ENCODE measurements around the gene C1QTNF5.
A peak's percentile ranks its signal among the peaks of the same experiment; 100 is the strongest.

C1QTNF5 gene

GRCh38 chr11:119322360-119322739 lies 18.3 kb downstream of the C1QTNF5 start:
- peak overlapping the region; percentile 54 for H3K4me2 ChIP-seq
- no peaks in the 10 kb centered on the region for H3K36me3 ChIP-seq (ENCODE audit: insufficient read depth)
- H3K4me1 ChIP-seq (ENCODE audit: low read depth, poor library complexity, severe bottlenecking) = peaks cover 7% of the 10 kb centered on the region
- H3K4me3 ChIP-seq (IDR thresholded peaks at IDR 0.05; ENCODE audit: insufficient read depth, low read depth, low read length) = no peak overlapping the region
- TF ChIP-seq CTCF (conservative IDR thresholded peaks at IDR 0.05; ENCODE audit: low read depth, low read length) = no peak
- H2AFZ ChIP-seq (ENCODE audit: low read depth) = peak overlapping the region; percentile 61; the same call in 1 of the 2 replicates
- H4K20me1 ChIP-seq (ENCODE audit: insufficient read depth) = no peaks in the 10 kb centered on the region
- no peaks in the 10 kb centered on the region for H3K27me3 ChIP-seq (ENCODE audit: insufficient read depth, low read depth)
- H3K79me2 ChIP-seq (ENCODE audit: insufficient read depth, low read depth) = no peaks in the 10 kb centered on the region
- no peak overlapping the region; the same call in 1 of the 2 replicates for H3K9ac ChIP-seq
- H3K27ac ChIP-seq = no peak overlapping the region

DNA sequence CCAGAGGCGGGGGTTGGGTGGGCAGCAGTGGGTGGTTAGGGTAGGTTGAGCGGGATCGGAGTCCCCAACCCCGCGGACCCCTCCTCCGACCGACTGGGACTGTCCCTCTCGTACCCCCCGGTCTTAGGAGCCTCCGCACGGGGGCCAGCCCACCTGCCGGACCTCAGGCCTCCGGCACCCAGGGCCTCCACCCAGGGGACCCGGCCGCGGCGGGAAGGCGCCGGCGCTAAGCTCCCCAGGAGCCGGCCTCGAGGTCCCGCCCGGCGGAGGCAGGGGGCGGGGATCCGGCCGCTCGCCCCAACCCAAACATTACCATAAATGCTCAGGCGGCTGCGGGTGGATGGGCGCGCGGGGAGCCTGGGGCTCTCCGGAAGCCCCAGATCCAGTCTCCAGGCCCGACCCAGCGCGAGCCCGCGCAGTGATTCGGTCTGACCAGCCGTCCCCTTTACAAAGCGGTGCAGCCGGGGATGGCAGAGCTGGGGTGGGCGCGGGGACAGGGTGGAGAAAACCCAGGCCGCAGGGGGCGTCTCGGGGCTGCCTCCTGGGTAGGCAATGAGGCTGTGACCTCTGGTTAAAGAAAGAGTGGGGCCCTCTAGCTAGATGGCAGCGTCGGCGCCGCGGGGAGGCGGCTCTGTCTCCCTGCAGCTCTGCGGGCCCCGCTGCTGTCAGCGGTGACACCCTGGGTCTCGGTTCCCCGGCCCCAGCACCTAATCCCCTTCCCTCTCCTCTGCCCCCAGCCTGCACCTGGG lies 19.7 kb downstream of the C1QTNF5 start:
- Histone ChIP-seq H3K4me3 (IDR thresholded peaks at IDR 0.05; ENCODE audit: insufficient read depth, low read depth, low read length) (no peak overlapping the region), H3K4me1 (ENCODE audit: low read depth, poor library complexity, severe bottlenecking) (peaks cover 7% of the 10 kb centered on the region), H3K27me3 (ENCODE audit: insufficient read depth, low read depth) (no peaks in the 10 kb centered on the region; the same call in 1 of the 2 replicates), H3K79me2 (ENCODE audit: insufficient read depth, low read depth) (no peaks in the 10 kb centered on the region), H3K27ac (peak overlapping the region; percentile 58), H3K4me2 (peak overlapping the region; percentile 54), H3K9ac (peak overlapping the region; percentile 52; the same call in 1 of the 2 replicates), H3K36me3 (ENCODE audit: insufficient read depth) (no peaks in the 10 kb centered on the region), H4K20me1 (ENCODE audit: insufficient read depth) (no peaks in the 10 kb centered on the region), H2AFZ (ENCODE audit: low read depth) (peak overlapping the region; percentile 61)
- TF ChIP-seq CTCF (conservative IDR thresholded peaks at IDR 0.05; ENCODE audit: low read depth, low read length) = no peak

DNA sequence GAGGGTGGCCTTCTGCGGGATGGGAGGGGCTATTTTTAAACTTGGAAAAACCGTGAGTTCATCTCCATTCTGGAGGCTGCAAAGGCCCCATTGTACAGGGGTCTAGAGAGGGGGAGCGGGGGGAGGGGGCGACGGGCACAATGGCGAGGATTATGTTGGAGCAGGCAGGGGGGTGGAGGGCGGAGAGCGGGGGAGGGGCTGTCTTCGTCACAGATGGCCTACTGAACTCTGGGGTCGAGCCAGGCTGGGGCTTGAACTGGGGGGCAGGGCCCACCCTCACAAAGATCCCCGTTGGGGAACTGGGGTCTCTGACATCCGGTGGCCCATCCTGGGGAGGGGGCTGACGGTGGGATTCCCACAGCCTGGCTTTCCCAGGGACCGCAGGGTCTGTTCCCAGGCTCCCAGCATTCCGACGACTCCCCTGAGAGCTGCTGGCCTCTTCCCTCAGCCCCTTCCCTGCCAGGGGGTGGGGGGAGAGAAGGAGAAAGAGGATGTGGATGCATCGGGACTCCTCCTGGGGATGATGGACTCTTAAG lies 20.4 kb downstream of the C1QTNF5 start:
- H3K27me3 ChIP-seq (ENCODE audit: insufficient read depth, low read depth) = no peaks in the 10 kb centered on the region; the same call in 1 of the 2 replicates
- no peak overlapping the region for H3K4me3 ChIP-seq (IDR thresholded peaks at IDR 0.05; ENCODE audit: insufficient read depth, low read depth, low read length)
- no peaks in the 10 kb centered on the region for H3K79me2 ChIP-seq (ENCODE audit: insufficient read depth, low read depth)
- H3K27ac ChIP-seq = no peak overlapping the region
- TF ChIP-seq CTCF (conservative IDR thresholded peaks at IDR 0.05; ENCODE audit: low read depth, low read length) = no peak
- no peak overlapping the region for H3K4me2 ChIP-seq
- peaks cover 7% of the 10 kb centered on the region for H3K4me1 ChIP-seq (ENCODE audit: low read depth, poor library complexity, severe bottlenecking)
- no peaks in the 10 kb centered on the region for H3K36me3 ChIP-seq (ENCODE audit: insufficient read depth)
- H4K20me1 ChIP-seq (ENCODE audit: insufficient read depth) = no peaks in the 10 kb centered on the region
- peak overlapping the region; percentile 52; the same call in 1 of the 2 replicates for H3K9ac ChIP-seq
- H2AFZ ChIP-seq (ENCODE audit: low read depth) = no peak overlapping the region

- Histone ChIP-seq H3K27ac (no peak overlapping the region), H3K79me2 (ENCODE audit: insufficient read depth, low read depth) (no peaks in the 10 kb centered on the region), H3K4me3 (IDR thresholded peaks at IDR 0.05; ENCODE audit: insufficient read depth, low read depth, low read length) (no peak overlapping the region), H3K36me3 (ENCODE audit: insufficient read depth) (no peaks in the 10 kb centered on the region), H3K9ac (no peak overlapping the region), H3K4me2 (no peak overlapping the region), H4K20me1 (ENCODE audit: insufficient read depth) (no peaks in the 10 kb centered on the region), H2AFZ (ENCODE audit: low read depth) (no peak overlapping the region), H3K4me1 (ENCODE audit: low read depth, poor library complexity, severe bottlenecking) (peaks cover 11% of the 10 kb centered on the region), H3K27me3 (ENCODE audit: insufficient read depth, low read depth) (no peaks in the 10 kb centered on the region; the same call in 1 of the 2 replicates)
- no peak for TF ChIP-seq CTCF (conservative IDR thresholded peaks at IDR 0.05; ENCODE audit: low read depth, low read length)
Observed at GRCh38 chr11:119319700-119320239, 20.9 kb downstream of the C1QTNF5 start.
